Measurements from ENCODE around the gene KSR1. TPM values are rescaled to one million over a fixed set of nuclear protein-coding genes. Genes with fewer than 3 reads are reported as not detected.

KSR1 gene
- total and polyA plus RNA-seq, 10 of the 15 experiments (the other 5 are each of a cell fraction or from before 2014, with no cell fraction given) = 0.97 to 66.6 (median 22.9) TPM

DNA sequence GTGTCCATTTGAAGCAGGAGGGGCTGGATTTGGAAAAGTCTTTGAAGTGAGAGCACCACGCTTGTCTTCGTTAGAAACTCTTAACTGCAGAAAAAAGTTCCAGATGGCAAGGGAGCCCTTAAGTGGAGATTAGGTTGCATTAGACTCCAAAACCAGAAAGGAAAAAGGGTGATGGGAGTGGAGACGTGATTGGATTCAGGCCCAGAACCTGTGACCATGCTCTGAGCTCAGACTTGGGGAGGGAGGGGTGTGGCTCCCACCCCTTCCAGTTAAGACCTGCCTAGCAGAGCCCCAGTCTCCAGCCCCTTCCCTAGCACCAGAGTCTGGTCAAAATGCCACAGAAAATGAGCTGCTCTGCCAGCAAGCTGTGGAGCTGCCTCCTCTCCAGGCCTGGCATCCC lies 168.3 kb downstream of the KSR1 start:
- no peak for ATAC-seq
- WGBS (ENCODE audit: insufficient coverage, insufficient replicate concordance, low lambda C conversion rate, missing lambda C conversion rate) = 92% methylated on average over 3 of the region's 3 CpGs
- Histone ChIP-seq H3K4me1 (ENCODE audit: control insufficient read depth, insufficient read depth, low read length) (no peaks in the 10 kb centered on the region), H2AFZ (ENCODE audit: control insufficient read depth, low read depth, low read length) (no peak overlapping the region), H3K79me2 (ENCODE audit: control insufficient read depth, insufficient read depth, low read length) (no peaks in the 10 kb centered on the region), H3K27me3 (replicated peaks in 1 of 2; ENCODE audit: control insufficient read depth in 2 of 2, insufficient read depth in 2 of 2, low read length in 1 of 2) (no peaks in the 10 kb centered on the region), H3K9ac (ENCODE audit: control insufficient read depth, insufficient read depth, low read length) (no peak overlapping the region), H4K20me1 (ENCODE audit: control insufficient read depth, insufficient read depth) (no peaks in the 10 kb centered on the region), H3K27ac (ENCODE audit: control insufficient read depth, insufficient read depth) (no peak overlapping the region), H3K9me3 (replicated peaks; ENCODE audit: control insufficient read depth, insufficient read depth, low read length) (no peaks in the 10 kb centered on the region; the same call in 2 of the 3 replicates), H3K36me3 (ENCODE audit: control insufficient read depth in 2 of 2, insufficient read depth in 2 of 2, low read length in 1 of 2) (peaks cover 11 to 33% of the 10 kb centered on the region in 2 experiments), H3K4me3 (no peak overlapping the region), H3K4me2 (ENCODE audit: control insufficient read depth, insufficient read depth) (no peak overlapping the region)
- FAIRE-seq = no peak
- in situ Hi-C loops (cut with MboI) = no loop called here
- BruUV-seq (replicated peaks) = no TSS peak
- ChIA-PET CTCF (interaction anchor here (0.9 to 1.3 kb wide), 2 partner anchors 9 to 136 kb away, joined by 3 to 4 read pairs; no protein-coding TSS in a partner anchor), POLR2A (interaction anchor here (0.6 kb wide), 1 partner anchor 174 kb away, joined by 3 read pairs; no protein-coding TSS in a partner anchor), SMC1A (ENCODE audit: uncharacterized antibody, unreplicated experiment) (no interaction called here), RAD21 (ENCODE audit: unreplicated experiment) (no interaction called here)
- TF ChIP-seq POU2F2 (IDR thresholded peaks at IDR 0.05; ENCODE audit: borderline replicate concordance, low read depth, low read length) (no peak), ATF7 (IDR thresholded peaks at IDR 0.05; ENCODE audit: low read depth) (no peak), RAD51 (IDR thresholded peaks at IDR 0.05) (no peak), RELA (IDR thresholded peaks at IDR 0.05; ENCODE audit: borderline replicate concordance, partially characterized antibody) (no peak), ZSCAN29 (IDR thresholded peaks at IDR 0.05) (no peak), NFIC (IDR thresholded peaks at IDR 0.05; ENCODE audit: low read depth, low read length) (no peak), KDM1A (IDR thresholded peaks at IDR 0.05; ENCODE audit: borderline replicate concordance) (no peak), SRF (IDR thresholded peaks at IDR 0.05; ENCODE audit: low read depth in 2 of 2, low read length in 2 of 2) (no peak), CEBPB (IDR thresholded peaks at IDR 0.05; ENCODE audit: borderline replicate concordance in 1 of 2, low read depth in 2 of 2, low read length in 2 of 2) (no peak)
- TF ChIP-seq, protein P1, sequence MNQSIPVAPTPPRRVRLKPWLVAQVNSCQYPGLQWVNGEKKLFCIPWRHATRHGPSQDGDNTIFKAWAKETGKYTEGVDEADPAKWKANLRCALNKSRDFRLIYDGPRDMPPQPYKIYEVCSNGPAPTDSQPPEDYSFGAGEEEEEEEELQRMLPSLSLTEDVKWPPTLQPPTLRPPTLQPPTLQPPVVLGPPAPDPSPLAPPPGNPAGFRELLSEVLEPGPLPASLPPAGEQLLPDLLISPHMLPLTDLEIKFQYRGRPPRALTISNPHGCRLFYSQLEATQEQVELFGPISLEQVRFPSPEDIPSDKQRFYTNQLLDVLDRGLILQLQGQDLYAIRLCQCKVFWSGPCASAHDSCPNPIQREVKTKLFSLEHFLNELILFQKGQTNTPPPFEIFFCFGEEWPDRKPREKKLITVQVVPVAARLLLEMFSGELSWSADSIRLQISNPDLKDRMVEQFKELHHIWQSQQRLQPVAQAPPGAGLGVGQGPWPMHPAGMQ (IDR thresholded peaks at IDR 0.05; ENCODE audit: borderline replicate concordance) = no peak
- TF ChIP-seq, protein P2, sequence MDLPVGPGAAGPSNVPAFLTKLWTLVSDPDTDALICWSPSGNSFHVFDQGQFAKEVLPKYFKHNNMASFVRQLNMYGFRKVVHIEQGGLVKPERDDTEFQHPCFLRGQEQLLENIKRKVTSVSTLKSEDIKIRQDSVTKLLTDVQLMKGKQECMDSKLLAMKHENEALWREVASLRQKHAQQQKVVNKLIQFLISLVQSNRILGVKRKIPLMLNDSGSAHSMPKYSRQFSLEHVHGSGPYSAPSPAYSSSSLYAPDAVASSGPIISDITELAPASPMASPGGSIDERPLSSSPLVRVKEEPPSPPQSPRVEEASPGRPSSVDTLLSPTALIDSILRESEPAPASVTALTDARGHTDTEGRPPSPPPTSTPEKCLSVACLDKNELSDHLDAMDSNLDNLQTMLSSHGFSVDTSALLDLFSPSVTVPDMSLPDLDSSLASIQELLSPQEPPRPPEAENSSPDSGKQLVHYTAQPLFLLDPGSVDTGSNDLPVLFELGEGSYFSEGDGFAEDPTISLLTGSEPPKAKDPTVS (IDR thresholded peaks at IDR 0.05; ENCODE audit: low read depth, low read length) = no peak
- TF ChIP-seq, protein P3, sequence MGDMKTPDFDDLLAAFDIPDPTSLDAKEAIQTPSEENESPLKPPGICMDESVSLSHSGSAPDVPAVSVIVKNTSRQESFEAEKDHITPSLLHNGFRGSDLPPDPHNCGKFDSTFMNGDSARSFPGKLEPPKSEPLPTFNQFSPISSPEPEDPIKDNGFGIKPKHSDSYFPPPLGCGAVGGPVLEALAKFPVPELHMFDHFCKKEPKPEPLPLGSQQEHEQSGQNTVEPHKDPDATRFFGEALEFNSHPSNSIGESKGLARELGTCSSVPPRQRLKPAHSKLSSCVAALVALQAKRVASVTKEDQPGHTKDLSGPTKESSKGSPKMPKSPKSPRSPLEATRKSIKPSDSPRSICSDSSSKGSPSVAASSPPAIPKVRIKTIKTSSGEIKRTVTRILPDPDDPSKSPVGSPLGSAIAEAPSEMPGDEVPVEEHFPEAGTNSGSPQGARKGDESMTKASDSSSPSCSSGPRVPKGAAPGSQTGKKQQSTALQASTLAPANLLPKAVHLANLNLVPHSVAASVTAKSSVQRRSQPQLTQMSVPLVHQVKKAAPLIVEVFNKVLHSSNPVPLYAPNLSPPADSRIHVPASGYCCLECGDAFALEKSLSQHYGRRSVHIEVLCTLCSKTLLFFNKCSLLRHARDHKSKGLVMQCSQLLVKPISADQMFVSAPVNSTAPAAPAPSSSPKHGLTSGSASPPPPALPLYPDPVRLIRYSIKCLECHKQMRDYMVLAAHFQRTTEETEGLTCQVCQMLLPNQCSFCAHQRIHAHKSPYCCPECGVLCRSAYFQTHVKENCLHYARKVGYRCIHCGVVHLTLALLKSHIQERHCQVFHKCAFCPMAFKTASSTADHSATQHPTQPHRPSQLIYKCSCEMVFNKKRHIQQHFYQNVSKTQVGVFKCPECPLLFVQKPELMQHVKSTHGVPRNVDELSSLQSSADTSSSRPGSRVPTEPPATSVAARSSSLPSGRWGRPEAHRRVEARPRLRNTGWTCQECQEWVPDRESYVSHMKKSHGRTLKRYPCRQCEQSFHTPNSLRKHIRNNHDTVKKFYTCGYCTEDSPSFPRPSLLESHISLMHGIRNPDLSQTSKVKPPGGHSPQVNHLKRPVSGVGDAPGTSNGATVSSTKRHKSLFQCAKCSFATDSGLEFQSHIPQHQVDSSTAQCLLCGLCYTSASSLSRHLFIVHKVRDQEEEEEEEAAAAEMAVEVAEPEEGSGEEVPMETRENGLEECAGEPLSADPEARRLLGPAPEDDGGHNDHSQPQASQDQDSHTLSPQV (IDR thresholded peaks at IDR 0.05) = no peak
- intact Hi-C loops (cut with micrococcal nuclease; ENCODE audit: unreplicated experiment) = no loop called here
- no peak for DNase-seq (ENCODE audit: low read depth, low spot score)

Measured in GM12878 (cell line).